ENCODE measurements around the gene CAPZA1. TPM values are rescaled to one million over a fixed set of nuclear protein-coding genes. Genes with fewer than 3 reads are reported as not detected.

CAPZA1 gene
- total and polyA plus RNA-seq, 2 of the 8 experiments (the other 6 are each of a cell fraction or from before 2014, with no cell fraction given): 48.9 to 107 TPM

GRCh38 chr1:112594208-112594876, 25.3 kb upstream of the CAPZA1 start (continued):
- TF ChIP-seq CHD7 (IDR thresholded peaks at IDR 0.05; ENCODE audit: insufficient replicate concordance, low read length): no peak
